Measurements from ENCODE around the gene CHRDL1.

- TF ChIP-seq CTCF (IDR thresholded peaks at IDR 0.05) (no peak), POLR2A (IDR thresholded peaks at IDR 0.05) (no peak)
These were observed 149.2 kb downstream of the CHRDL1 start for GRCh38 chrX:110646386-110646785.
